HCEC 1CT (cell line): ENCODE measurements around the gene MLPH.

Experiments used
- DNase-seq: peaks from one replicate; pipeline ENCODE4 v3.0.0-alpha.2; 2017

Gene MLPH

GRCh38 chr2:237549216-237549615, 62.2 kb downstream of the MLPH start:
- no peak for DNase-seq

GRCh38 chr2:237549643-237550415, 62.8 kb downstream of the MLPH start:
- no peak for DNase-seq

GRCh38 chr2:237551071-237551574, 64.1 kb downstream of the MLPH start:
- DNase-seq, result no peak

- no peak for DNase-seq
These were observed 65.9 kb downstream of the MLPH start for GRCh38 chr2:237552908-237553307.

- DNase-seq, result no peak
These were observed 66.9 kb downstream of the MLPH start for GRCh38 chr2:237553948-237554347.

- DNase-seq, result no peak
These were observed 68.5 kb downstream of the MLPH start for GRCh38 chr2:237555560-237555959.

- no peak for DNase-seq
These were observed 70.0 kb downstream of the MLPH start for GRCh38 chr2:237556773-237557632.

- no peak for DNase-seq
These were observed 70.6 kb downstream of the MLPH start for GRCh38 chr2:237557633-237558015.

- peak; percentile 37 for DNase-seq
These were observed 72.0 kb downstream of the MLPH start for GRCh38 chr2:237558961-237559641.

- DNase-seq, result no peak
These were observed 74.2 kb downstream of the MLPH start for GRCh38 chr2:237561221-237561620.

GRCh38 chr2:237563816-237564215, 76.8 kb downstream of the MLPH start:
- no peak for DNase-seq

- DNase-seq, result no peak
These were observed 77.6 kb downstream of the MLPH start for GRCh38 chr2:237564526-237565131.

- no peak for DNase-seq
These were observed 78.9 kb downstream of the MLPH start for GRCh38 chr2:237565974-237566373.

- no peak for DNase-seq
These were observed 79.6 kb downstream of the MLPH start, which contains the start of gene PRLH for GRCh38 chr2:237566401-237567235. TSS of gene PRLH (plus strand) at chr2:237566574. CDS start at chr2:237566574, 0 bp downstream.

GRCh38 chr2:237567276-237568029, 80.4 kb downstream of the MLPH start:
- no peak for DNase-seq

- DNase-seq, result no peak
These were observed 81.1 kb downstream of the MLPH start for GRCh38 chr2:237568121-237568660.

- no peak for DNase-seq
These were observed 82.0 kb downstream of the MLPH start for GRCh38 chr2:237569041-237569440.

GRCh38 chr2:237569896-237570295, 82.8 kb downstream of the MLPH start:
- DNase-seq, result no peak

GRCh38 chr2:237570776-237571335, 83.8 kb downstream of the MLPH start:
- no peak for DNase-seq

GRCh38 chr2:237571551-237571950, 84.5 kb downstream of the MLPH start:
- DNase-seq, result no peak
